HG03439 (cell line): Measurements from ENCODE around the gene NIP7.
"Not testable (repeated sequence)": the region's sequence is repeated elsewhere in the genome, so short reads cannot be mapped to it uniquely, and the experiment has no call there.

Source experiments
- ATAC-seq: cut with Tn5 transposase; IDR thresholded peaks from one replicate; pipeline ENCODE4 v1.9.1; 2021; ENCODE audit warnings: mild to moderate bottlenecking, moderate library complexity; ENCODE audit not compliant: unreplicated experiment

The NIP7 gene

DNA sequence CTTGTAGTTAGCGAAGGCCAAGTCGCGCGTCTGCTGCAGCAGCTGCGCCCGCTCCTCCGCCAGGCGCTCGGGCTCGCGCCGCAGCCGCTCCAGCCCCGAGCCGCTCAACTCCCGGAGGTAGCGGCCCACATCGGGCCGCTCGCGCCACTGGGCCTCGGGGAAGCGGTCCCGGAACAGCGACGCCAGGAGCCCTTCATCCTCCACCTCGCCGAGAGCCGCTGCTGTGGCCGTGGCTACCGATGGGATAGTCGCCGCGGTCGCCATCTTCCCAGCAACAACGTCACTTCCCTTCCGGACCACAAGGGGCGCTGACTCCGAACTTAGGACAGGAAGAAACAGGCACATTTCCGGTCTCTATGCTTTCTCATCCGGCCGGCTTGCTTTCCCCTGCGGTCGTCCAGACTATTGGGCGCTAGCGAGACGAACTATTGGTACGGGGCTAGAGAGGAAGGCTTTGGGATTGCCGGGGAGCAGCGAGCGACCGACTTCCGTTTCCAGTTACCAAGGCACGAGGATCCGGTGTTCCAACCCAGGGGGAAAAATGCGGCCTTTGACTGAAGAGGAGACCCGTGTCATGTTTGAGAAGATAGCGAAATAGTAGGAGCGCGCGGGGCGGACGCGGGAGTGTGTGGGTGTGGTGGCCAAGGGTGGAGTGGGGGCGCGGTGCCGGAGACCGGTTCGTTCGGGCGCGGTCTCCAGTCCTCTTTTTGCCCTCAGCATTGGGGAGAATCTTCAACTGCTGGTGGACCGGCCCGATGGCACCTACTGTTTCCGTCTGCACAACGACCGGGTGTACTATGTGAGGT lies at the start of gene NIP7, which contains the start of gene COG8:
Gene NIP7, plus strand, starts transcription at position 484 of the 806 bp plus-strand sequence. Its CDS starts 58 bp downstream, at position 542.
Gene COG8, minus strand, starts transcription at position 276 of the 806 bp plus-strand sequence. Its CDS starts 12 bp downstream, at position 264.
- peak; percentile 90 for ATAC-seq

DNA sequence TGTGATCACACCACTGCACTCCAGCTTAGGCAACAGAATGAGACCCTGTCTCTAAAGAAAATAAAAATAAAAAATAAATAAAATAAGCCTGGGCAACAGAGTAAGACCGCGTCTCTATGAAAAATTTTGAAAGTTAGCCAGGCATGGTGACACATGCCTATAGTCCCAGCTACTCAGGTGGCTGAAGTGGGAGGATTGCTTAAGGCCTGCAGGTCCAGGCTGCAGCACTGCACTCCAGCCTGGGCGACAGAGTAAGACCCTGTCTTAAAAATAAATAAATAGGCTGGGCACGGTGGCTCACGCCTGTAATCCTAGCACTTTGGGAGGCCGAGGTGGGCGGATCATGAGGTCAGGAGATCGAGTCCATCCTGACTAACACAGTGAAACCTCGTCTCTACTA lies 47.9 kb upstream of the NIP7 start:
- ATAC-seq: not testable (repeated sequence)

DNA sequence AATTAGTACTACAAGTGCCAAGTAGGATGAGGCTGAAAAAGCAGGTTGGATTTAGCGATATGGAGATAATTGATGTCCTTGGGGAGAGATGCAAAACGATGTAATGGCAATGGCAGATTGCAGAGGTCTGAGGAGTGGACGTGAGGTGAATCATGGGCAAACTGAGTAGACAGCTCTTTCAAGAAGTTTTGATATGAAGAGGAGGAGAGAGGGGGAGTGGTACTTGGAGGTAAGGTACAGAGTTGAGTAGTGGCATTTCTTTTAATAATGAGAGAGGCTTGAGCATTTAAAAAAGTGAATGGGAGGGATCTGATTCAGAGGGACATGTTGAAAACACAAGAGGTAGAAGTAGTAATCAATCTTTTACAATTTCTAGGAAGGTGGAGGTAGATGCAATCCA lies 46.2 kb upstream of the NIP7 start:
- ATAC-seq: no peak

DNA sequence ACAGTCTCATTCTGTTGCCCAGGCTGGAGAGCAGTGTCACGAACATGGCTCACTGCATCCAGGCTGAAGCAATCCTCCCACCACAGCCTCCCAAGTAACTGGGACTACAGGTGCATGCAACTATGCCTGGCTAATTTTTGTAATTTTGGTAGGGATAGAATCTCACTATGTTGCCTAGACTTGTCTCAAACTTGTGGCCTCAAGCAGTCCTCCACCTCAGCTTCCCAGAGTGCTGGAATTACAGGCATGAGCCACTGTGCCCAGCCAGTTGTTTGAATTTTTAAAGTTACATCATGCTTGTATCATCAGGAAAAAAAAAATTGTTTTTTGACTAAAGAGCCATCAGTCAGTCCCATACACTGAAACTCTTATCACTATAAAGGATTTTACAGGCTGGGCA lies 45.5 kb upstream of the NIP7 start:
- ATAC-seq: no peak

DNA sequence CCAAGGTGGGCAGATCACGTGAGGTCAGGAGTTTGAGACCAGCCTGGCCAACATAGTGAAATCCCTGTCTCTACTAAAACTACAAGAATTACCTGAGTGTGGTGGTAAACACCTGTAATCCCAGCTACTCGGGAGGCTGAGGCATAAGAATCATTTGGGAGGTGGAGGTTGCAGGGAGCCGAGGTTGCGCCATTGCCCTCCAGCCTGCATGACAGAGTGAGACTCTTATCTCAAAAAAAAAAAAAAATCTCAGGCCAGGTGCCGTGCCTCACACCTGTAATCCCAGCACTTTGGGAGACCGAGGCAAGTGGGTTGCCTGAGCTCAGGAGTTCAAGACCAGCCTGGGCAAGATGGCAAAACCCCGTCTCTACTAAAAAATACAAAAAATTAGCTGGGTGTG lies 42.8 kb upstream of the NIP7 start:
- not testable (repeated sequence) for ATAC-seq

DNA sequence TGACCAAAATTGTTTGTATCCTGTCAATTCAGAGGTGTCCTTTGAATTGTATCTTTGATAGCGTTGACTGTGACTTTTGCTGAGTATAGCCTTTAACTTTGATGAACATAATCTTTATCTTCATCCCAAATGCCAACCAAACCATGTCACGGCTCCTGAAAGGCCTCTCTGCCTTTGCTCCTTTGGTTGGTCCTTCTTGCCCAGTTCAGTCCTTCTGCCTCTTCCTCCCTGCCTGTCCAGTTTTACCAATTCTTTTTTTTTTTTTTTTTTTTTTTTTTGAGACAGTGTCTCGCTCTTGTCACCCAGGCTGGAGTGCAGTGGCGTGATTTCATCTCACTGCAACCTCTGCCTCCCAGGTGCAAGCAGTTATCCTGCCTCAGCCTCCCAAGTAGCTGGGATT lies 41.3 kb upstream of the NIP7 start:
- ATAC-seq: no peak

DNA sequence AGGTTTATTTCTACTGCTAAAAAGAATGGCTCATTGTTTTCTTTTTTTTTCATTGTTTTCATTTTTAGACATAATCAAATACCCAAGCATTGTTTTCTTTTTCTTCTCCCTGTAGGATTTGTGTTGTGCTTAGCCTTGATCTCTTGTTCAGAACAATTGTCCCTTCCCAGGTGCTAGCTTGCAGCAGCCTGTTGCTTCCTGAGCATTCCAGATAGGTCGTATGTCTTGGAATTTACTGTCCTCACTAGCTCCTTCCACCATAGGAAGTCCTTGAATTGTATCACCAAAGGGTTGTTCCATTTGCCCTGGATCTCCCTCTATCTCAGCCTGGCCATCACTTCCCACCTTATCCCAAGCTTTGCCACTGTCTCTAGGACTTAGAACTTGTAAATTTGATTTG lies 38.4 kb upstream of the NIP7 start:
- ATAC-seq: no peak

DNA sequence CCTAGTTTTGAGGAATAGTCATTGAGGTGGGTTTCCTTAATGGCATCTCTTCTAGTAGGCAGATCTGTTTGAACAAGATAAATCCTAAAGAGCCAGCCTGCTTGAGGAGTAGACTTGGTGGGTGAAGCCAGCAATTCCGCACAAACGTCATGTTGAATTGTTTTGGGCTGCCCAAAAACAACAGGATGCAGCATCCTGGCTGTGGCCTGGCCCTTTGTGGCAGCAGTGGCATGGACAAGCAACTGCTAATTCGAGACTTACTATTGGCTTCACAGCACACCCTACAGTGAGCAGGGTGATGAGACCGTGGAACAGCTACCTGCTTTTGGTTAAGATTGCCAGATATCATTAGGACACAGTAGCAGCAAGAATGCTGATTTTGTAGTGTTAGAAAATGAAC lies 37.7 kb upstream of the NIP7 start:
- ATAC-seq: no peak

DNA sequence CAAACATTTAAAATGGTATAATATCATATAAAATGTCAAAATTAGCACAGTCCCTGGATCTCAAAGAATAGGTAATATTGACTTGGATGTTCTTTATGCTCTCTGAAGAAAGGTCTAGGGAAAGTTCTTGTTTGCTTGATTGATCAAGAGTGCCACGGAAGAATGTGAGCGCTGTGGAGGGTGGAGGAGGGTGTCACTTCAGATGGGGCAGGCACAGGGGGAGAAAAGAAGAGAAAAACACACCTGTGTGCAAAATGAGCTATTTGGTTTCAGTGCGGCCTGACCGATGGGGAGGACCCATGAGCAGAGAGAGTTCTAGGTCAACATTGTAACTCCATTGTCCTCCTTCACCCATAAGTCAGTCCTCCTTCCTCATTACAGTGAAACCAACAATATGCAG lies 37.3 kb upstream of the NIP7 start:
- no peak for ATAC-seq

DNA sequence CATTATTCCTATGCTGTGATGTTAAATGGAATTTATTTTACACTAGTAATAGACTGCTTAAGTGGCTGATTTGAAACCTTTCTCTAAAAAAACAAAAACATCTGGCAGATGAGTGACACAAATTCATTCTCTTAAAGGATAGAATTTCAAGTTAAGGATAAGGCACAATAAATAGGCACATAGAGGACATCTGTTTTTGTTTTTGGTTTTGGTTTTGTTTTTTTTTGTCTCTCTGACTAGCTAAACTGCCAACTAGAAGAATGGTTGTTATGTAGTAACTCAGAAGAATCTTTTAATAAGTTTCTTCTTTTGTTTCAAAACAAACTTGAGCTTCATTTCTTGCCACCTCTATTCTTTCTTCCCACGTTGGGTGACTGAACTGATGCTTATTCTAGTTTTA lies 33.5 kb upstream of the NIP7 start:
- ATAC-seq: no peak

DNA sequence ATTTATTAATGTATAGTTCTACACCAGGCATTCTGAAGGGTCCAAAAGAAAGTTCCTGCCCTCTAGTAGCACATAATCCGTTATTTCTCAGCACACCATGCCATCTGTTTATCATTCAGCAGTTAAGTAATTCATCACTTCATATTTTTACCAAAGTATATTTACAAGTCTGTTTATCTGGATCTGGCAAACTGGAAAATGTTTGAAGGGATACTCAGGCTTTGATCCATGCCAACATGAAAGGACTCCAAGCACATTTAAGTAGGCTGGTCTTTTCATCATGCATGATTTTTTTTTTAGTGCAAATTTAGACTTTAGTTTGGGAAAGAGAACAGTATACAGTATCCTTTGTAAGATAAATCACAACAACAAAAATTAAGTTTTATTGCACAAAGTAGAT lies 32.5 kb upstream of the NIP7 start:
- no peak for ATAC-seq

DNA sequence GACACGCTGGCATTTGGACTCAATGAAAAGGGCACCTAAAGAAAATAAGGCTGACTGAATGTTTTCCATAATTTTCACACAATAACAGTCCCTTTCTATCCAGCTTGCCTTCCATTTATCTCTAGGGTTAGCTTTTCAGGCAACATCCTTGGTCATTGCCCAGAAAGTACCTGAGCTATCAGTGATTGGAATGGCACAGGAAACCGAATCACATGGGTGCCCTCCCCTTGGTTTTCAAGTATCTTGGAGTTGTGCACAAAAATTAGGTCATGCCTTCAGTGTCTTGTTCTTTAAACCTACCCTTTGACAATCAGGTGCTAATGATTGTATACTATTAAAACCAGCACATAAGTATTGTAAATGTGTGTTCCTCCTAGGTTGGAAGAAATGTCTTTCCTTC lies 31.7 kb upstream of the NIP7 start:
- no peak for ATAC-seq

DNA sequence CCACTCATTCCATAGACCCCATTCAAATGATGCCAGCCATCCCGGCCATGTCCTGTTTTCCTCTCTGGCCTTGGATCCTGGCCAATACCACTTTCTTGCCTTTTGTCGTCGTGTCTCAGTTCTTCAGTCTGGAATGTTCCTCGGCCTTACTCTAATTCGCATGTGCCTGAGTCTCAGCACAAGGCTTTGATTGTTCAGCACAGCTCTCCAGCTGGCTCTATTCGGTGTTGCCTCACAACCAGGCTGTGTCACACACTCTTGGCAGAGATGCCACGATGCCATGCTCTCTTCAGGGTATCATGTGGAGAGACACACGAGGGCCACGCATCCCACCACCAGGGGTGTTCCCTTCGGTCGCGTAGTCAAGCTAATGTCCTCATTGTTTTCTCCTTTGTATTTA lies 30.3 kb upstream of the NIP7 start:
- no peak for ATAC-seq

DNA sequence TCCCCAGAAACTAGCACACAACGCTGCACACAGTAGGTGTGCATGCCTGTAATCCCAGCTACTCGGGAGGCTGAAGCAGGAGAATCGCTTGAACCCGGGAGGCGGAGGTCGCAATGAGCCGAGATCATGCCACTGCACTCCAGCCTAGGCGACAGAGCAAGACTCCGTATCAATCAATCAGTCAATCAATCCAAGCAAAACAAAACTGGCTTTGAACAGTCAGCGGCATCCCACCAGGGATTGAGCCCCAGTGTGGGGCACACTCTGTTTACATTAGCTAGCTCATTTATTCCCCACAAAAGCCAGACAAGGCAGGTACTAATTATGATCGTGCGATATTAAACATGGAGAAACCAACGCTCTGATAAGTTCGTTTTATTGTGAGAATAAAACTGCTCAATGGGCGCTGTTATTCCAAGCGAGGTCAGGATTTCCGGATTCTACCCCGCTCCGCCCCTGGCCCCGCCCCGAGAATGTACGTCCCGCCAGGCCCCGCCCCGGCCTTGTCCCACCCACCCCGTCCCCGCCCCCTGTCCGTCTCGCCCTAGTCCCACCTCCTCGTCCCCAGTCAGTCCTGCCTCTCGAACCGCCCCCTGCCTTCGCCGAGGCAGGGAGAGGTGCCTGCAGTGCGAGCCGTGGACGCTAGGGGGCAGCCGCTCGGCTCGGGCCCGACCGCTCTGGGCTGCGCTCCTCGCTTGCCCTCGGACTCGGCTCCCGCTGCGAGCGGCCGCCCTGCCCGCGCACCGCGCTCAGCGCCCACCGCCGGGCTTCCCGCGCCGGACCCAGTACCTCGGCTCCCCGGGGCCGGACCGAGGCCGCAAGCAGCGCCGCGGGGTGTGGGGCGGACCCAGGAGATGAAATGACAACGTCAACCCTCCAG lies 28.7 kb upstream of the NIP7 start, which contains the start of gene VPS4A:
Gene VPS4A, plus strand, starts transcription at position 698 of the 880 bp plus-strand sequence. Its CDS starts 162 bp downstream, at position 860.
- peak; percentile 92 for ATAC-seq

DNA sequence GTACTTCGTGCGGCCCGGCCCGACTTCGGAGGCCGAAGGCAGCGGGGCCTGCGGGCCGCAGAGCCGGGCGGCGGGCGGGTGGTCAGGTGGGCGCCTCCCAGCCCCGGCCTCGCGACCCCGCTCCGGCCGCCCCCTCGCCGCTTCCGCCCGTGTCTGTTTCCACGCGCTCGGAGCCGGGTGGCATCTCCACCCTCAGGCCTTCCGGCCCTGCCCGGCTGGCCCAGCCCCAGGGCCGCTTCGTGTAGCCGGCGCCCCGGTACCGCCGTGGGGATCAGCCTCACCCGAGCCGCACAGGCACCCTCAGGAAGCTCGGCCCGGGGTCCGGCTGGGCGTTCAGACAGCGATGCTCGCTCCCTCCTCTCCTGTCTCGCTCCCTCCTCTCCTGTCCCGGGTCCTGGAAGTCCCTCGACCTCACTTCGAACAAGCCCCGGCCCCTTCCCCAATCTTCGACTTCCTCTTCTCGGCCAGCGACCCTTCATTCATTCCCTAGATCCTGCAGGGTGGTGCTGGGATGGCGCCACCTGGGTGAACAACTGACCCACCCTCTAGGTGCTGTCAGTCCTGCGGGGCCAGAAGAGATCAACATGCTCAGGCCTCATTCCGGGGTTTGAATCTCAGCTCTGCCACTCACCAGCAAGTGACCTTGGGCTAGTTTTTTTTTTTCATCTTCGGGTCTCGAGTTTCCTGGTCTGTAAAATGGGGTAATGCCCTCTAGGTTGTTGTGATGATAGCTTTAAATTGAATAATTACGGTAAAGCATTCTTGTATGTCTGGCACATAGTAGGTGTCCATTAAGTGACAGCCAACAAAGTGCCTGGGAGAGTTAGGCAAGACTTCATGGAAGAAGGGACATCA lies 27.8 kb upstream of the NIP7 start:
- peak; percentile 55 for ATAC-seq

DNA sequence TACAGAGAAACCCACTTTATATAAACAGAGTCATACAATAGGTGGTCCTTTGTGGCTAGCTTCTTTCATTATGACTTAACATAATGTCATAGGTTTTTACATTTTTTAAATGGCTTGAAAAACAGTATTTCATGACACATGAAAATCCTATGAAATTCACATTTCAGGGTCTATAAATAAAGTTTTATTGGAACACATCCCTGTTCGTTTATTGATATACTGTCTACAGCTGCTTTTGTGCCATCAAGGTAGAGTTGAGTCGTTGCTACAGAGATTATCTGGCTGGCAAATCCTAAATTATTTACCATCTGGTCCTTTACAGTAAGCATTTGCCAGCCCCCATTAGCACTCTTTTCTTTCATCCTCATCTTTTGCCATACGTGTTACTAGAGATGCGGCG lies 26.1 kb upstream of the NIP7 start:
- ATAC-seq: no peak

DNA sequence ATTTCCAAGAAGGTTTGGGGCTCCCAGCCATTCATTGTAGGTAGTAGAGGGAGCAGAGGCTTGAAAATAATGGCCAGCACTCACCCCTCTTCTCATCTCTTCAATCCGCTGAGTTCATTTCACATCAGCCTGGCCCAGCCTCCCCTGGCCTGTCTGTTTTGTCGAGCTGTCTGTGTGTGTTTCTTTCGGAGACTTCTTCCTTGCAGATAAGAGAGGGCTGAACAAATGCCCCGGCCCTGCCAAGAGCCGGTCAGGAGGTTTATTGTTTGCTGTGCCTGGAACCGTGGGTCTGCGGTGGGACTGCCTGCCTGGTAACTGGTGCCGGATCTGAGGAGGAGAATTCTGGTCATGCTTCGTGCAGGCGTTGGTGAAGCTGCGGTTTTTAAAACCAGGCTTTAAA lies 25.0 kb upstream of the NIP7 start:
- no peak for ATAC-seq

DNA sequence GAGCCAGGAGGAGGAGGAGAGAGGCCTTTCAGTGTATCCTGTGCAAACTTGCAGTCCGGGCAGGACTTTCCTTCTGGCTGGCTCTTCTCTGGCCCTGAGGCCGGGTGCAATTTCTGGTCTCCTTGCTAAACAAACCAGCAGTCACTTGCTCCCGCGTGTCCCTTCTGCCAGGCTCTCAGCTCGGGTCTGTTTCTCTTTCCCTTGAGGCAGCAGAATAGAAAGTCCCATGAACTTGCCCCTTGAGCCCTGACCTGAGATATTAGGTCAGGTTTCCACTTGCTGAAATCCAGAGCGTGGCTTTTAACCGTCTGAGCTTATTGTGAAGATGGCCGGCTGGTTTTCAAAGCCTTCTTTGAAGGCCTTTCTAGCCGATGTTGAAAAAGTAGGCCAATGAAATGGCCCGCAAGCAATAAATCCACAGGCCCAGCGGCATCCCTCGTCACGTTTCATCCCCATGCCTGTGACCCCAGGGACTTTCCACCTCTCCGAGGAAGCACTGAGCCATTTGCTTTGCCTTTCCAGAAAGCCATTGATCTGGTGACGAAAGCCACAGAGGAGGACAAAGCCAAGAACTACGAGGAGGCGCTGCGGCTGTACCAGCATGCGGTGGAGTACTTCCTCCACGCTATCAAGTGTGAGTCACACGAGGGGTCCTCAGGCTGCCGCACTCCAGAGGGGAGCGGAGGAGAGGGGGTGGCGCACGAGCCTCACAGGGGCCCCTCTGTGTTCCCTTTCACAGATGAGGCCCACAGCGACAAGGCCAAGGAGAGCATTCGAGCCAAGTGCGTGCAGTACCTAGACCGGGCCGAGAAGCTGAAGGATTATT lies 23.9 kb upstream of the NIP7 start:
- no peak for ATAC-seq

DNA sequence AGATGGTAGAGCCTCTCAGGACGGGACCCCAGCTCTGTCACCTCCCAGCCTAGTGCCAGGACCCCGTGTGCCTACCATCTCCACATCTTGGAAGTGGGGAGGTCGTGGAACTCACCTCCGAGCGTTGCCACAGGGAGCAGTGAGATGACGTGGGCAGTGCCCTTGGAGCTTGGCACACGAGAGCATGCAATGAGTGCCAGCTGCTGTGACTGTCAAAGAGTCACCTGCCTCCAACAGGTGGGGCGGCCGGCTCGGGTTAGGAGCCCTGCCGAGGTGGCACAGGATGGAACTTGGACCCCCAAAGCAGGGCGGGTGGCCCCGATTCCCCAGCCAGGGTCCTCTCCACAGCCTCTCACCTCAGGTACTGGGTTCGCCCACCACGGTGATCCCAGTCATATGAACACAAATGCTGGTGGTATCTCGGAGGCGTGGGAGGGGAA lies 23.0 kb upstream of the NIP7 start:
- ATAC-seq: no peak
